ENCODE measurements around the gene ZNF609. TPM values are rescaled to one million over a fixed set of nuclear protein-coding genes. Genes with fewer than 3 reads are reported as not detected.
"Not testable (repeated sequence)": the region's sequence is repeated elsewhere in the genome, so short reads cannot be mapped to it uniquely, and the experiment has no call there.

Gene ZNF609
- polyA plus RNA-seq, 1 experiment, result 28.9 TPM

DNA sequence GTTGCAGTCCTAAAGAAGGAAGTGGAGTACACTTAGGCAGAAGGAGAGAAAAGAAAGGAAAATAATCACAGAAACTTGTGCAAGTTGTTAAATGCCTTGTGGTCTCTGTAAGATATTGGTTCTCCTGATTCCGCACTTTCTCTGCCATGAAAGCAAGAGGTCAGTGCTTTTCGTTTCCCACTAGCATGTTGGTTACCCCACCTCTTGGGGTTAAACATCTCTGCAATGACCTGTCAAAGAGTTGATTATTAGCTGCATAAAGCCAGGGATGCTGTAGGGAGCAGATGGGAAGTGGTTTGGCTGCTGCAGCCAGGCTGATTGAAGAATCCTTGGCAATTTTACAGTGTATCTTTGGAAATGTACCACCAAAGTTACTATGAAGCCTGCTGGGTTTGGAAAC is 33.3 kb downstream of the ZNF609 start:
- H3K4me3 ChIP-seq (ENCODE audit: low read depth, low read length), result no peak overlapping the region
- H3K27me3 ChIP-seq (ENCODE audit: control insufficient read depth, insufficient read depth, low read length), result no peaks in the 10 kb centered on the region
- POLR2A ChIA-PET, result no interaction called here
- no peak overlapping the region for H3K27ac ChIP-seq (ENCODE audit: low read depth, low read length)
- DNase-seq (ENCODE audit: low read depth, low spot score), result no peak
- H3K9me3 ChIP-seq (ENCODE audit: control insufficient read depth, insufficient read depth, low read length), result no peaks in the 10 kb centered on the region
- CTCF ChIA-PET, result no interaction called here
- TF ChIP-seq, protein P1, sequence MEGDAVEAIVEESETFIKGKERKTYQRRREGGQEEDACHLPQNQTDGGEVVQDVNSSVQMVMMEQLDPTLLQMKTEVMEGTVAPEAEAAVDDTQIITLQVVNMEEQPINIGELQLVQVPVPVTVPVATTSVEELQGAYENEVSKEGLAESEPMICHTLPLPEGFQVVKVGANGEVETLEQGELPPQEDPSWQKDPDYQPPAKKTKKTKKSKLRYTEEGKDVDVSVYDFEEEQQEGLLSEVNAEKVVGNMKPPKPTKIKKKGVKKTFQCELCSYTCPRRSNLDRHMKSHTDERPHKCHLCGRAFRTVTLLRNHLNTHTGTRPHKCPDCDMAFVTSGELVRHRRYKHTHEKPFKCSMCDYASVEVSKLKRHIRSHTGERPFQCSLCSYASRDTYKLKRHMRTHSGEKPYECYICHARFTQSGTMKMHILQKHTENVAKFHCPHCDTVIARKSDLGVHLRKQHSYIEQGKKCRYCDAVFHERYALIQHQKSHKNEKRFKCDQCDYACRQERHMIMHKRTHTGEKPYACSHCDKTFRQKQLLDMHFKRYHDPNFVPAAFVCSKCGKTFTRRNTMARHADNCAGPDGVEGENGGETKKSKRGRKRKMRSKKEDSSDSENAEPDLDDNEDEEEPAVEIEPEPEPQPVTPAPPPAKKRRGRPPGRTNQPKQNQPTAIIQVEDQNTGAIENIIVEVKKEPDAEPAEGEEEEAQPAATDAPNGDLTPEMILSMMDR (IDR thresholded peaks at IDR 0.05; ENCODE audit: low read depth, low read length), result no peak

DNA sequence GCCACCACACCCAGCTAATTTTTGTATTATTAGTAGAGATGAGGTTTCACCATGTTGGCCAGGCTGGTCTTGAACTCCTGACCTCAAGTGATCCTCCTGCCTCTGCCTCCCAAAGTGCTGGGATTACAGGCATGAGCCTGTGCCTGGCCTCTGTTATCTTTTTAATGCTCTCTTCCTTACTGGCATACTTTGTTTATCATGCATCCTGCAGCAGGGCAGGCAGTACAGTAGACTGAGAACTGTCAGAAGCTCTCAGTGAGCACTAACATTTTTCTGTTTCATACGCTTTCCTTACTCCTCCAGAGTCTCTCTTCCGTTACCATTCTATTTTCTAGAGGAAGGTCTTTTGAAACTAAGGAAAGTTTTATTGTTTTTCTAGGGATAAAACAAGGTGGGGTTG is 35.6 kb downstream of the ZNF609 start:
- H3K4me3 ChIP-seq (ENCODE audit: low read depth, low read length); H3K9me3 ChIP-seq (ENCODE audit: control insufficient read depth, insufficient read depth, low read length); DNase-seq (ENCODE audit: low read depth, low spot score); CTCF ChIA-PET; POLR2A ChIA-PET; H3K27me3 ChIP-seq (ENCODE audit: control insufficient read depth, insufficient read depth, low read length); H3K27ac ChIP-seq (ENCODE audit: low read depth, low read length): not testable (repeated sequence)

DNA sequence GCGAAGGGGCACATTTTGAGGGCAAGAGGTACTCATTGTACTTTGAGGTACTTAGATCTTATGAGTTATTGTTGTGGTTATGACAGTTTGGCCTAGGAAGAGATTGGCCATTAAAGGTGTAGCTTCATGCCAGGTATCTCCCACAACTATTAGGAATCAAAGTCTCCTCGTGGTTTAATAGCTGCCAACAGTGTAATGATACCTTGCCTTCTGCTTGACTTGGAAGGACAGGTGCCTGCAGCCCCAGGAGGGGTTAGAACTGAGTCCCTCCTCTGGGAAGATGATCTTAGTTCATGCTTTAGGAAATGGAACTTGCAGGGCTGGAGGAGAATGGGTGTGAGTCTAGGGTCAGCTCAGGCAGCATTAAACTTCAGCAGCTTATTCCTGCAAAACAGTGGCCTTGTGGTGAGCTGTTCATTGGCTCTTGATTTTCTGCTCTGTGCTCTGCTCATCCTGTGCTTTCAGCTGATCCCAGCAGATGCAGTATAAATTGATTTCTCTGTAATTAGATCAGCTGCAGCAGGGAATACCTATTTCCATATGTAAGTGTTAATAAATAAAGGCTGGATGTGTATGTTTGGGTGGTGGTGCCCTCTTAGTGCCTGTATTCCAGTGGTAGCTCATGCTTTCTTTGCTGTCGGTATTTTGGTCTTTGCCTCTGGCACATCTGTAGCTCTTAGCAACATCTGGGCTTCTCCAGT is 40.5 kb downstream of the ZNF609 start:
- H3K27me3 ChIP-seq (ENCODE audit: control insufficient read depth, insufficient read depth, low read length), result no peaks in the 10 kb centered on the region
- no peak overlapping the region for H3K27ac ChIP-seq (ENCODE audit: low read depth, low read length)
- no peak for DNase-seq (ENCODE audit: low read depth, low spot score)
- TF ChIP-seq, protein P1 (IDR thresholded peaks at IDR 0.05; ENCODE audit: low read depth, low read length), result no peak
- ChIA-PET POLR2A (no interaction called here), CTCF (no interaction called here)
- no peak overlapping the region for H3K4me3 ChIP-seq (ENCODE audit: low read depth, low read length)
- no peaks in the 10 kb centered on the region for H3K9me3 ChIP-seq (ENCODE audit: control insufficient read depth, insufficient read depth, low read length)

DNA sequence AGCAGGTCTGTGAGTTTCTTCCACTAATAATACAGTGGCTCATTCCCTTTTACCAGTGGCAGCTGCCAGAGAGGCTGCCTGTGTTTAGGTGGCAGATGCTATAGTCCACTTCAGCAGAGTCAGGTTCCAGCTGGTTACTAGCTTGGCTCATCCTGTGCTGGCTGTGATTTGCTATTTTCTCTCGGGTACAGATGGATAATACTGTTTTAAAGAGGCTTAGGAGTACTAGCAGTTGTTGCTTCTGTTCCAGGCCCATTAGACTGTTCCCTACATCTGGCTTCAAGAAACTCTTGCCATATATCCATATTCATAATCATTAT is 41.0 kb downstream of the ZNF609 start:
- no peaks in the 10 kb centered on the region for H3K9me3 ChIP-seq (ENCODE audit: control insufficient read depth, insufficient read depth, low read length)
- ChIA-PET POLR2A (no interaction called here), CTCF (no interaction called here)
- no peak overlapping the region for H3K27ac ChIP-seq (ENCODE audit: low read depth, low read length)
- DNase-seq (ENCODE audit: low read depth, low spot score), result no peak
- H3K27me3 ChIP-seq (ENCODE audit: control insufficient read depth, insufficient read depth, low read length), result no peaks in the 10 kb centered on the region
- H3K4me3 ChIP-seq (ENCODE audit: low read depth, low read length), result no peak overlapping the region
- TF ChIP-seq, protein P1 (IDR thresholded peaks at IDR 0.05; ENCODE audit: low read depth, low read length), result no peak

DNA sequence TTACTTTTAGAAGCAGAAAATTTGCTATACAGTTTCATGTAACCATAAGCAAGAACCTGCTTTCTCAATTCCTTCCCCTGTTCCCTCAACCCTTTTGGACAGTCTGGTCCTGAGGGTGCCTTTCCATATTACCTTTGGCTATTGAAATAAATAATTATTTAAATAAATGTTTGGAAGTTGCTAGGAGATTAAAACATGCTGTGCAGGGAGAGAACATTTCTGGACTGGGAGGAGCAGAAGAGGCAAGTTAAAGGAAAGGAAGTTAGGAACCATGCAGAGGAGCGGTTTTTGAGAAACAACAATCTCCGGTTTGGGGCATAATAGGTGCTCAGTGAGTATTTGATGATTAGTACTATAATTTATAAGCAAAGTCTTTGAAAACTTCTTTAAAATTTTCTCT is 41.8 kb downstream of the ZNF609 start:
- Histone ChIP-seq H3K4me3 (ENCODE audit: low read depth, low read length) (no peak overlapping the region), H3K27me3 (ENCODE audit: control insufficient read depth, insufficient read depth, low read length) (no peaks in the 10 kb centered on the region), H3K9me3 (ENCODE audit: control insufficient read depth, insufficient read depth, low read length) (no peaks in the 10 kb centered on the region), H3K27ac (ENCODE audit: low read depth, low read length) (no peak overlapping the region)
- DNase-seq (ENCODE audit: low read depth, low spot score), result no peak
- ChIA-PET CTCF (no interaction called here), POLR2A (no interaction called here)
- TF ChIP-seq, protein P1 (IDR thresholded peaks at IDR 0.05; ENCODE audit: low read depth, low read length), result no peak
